Tibial artery (tissue), 4 donors: ENCODE results near the gene TUT1.

Experiments
- DNase-seq, 2 donors: peaks; one replicate each; pipeline ENCODE4 v3.0.0-alpha.2; 2019
- H3K27ac ChIP-seq, 2 donors: fragments of 200-600 bp; sonication (generic) in 1 of 2; 1 replicate in 1 of 2; 2 replicates in 1 of 2; pipeline ENCODE4 v1.5.1; 2018 to 2019; ENCODE audit warnings: mild to moderate bottlenecking in 1 of 2
- H3K27me3 ChIP-seq, 2 donors: fragments of 200-600 bp; sonication (generic) in 1 of 2; one replicate each; pipeline versions ENCODE4 v1.5.1 to v1.6.0; 2016 to 2019
- H3K36me3 ChIP-seq, 3 donors: fragments of 200-600 bp; sonication (generic) in 2 of 3; one replicate each; pipeline ENCODE4 v1.5.1; 2016 to 2019; ENCODE audit warnings: mild to moderate bottlenecking in 2 of 3
- H3K4me1 ChIP-seq, 4 donors: fragments of 200-600 bp; sonication (generic) in 2 of 4; 1 replicate in 3 of 4; 2 replicates in 1 of 4; pipeline ENCODE4 v1.5.1; 2016 to 2019
- H3K4me3 ChIP-seq, 2 donors: fragments of 200-600 bp; sonication (generic) in 1 of 2; 1 replicate in 1 of 2; 2 replicates in 1 of 2; pipeline ENCODE4 v1.5.1; 2018 to 2019; ENCODE audit warnings: mild to moderate bottlenecking in 2 of 2
- H3K9me3 ChIP-seq, 3 donors: fragments of 200-600 bp; sonication (generic) in 1 of 3; one replicate each; pipeline ENCODE4 v1.5.1; 2016 to 2019
- CTCF ChIP-seq, 2 experiments: fragments of 200-600 bp in 1 of 2; fragments of 450-650 bp in 1 of 2; IDR thresholded peaks; one replicate each; pipeline ENCODE4 v1.5.1; 2017 to 2019; ENCODE audit warnings: antibody characterized with exemption in 2 of 2, mild to moderate bottlenecking in 1 of 2, moderate library complexity in 1 of 2
- intact Hi-C: fragments of 100-400 bp; cut with DNase I; formaldehyde crosslinking; loops from one replicate; pipeline ENCODE4 v1.15.0; 2023; ENCODE audit warnings: low total_unique reads

TUT1 gene

GRCh38 chr11:62591448-62592145 lies at the start of gene TUT1:
Gene TUT1 (minus strand): TSS chr11:62591523. CDS start chr11:62591485, 38 bp downstream.
- peak; percentile 98 for DNase-seq

GRCh38 chr11:62632492-62632891 lies 41.2 kb upstream of the TUT1 start:
- TF ChIP-seq CTCF (IDR thresholded peaks at IDR 0.05) = no peak
- H3K27ac ChIP-seq = no peak overlapping the region
- intact Hi-C loops = no loop called here
- peaks cover 80 to 99% (median 95%) of the 10 kb centered on the region in 3 donors for H3K36me3 ChIP-seq
- H3K4me1 ChIP-seq = no peaks in the 10 kb centered on the region
- H3K4me3 ChIP-seq = no peak overlapping the region
- no peak for DNase-seq
- H3K27me3 ChIP-seq = no peaks in the 10 kb centered on the region
- no peaks in the 10 kb centered on the region for H3K9me3 ChIP-seq

More at GRCh38 chr11:62591448-62592145, at the start of gene TUT1:
- peak within 1 kb of the TSS; percentile 89 to 97 for H3K27ac ChIP-seq
- TF ChIP-seq CTCF (IDR thresholded peaks at IDR 0.05) = no peak
- H3K4me1 ChIP-seq = peaks cover 0 to 30% (median 19%) of the 10 kb centered on the region in 4 donors
- H3K9me3 ChIP-seq = no peaks in the 10 kb centered on the region
- peak within 1 kb of the TSS; percentile 69 to 89 for H3K4me3 ChIP-seq
- no peaks in the 10 kb centered on the region for H3K27me3 ChIP-seq
- H3K36me3 ChIP-seq = peaks cover 35 to 56% (median 50%) of the 10 kb centered on the region in 3 donors
- intact Hi-C loops = loop anchor here (10.0 kb wide), 1 partner anchor 47 kb away; the partner anchor contains the start of gene AHNAK

- no peak for DNase-seq
- Histone ChIP-seq H3K9me3 (no peaks in the 10 kb centered on the region), H3K27me3 (no peaks in the 10 kb centered on the region), H3K36me3 (peaks cover 70 to 82% (median 78%) of the 10 kb centered on the region in 3 donors), H3K4me3 (no peak overlapping the region), H3K4me1 (peaks cover 0 to 1% (median 0%) of the 10 kb centered on the region in 4 donors), H3K27ac (no peak overlapping the region)
- intact Hi-C loops = no loop called here
- no peak for TF ChIP-seq CTCF (IDR thresholded peaks at IDR 0.05)
Measured at GRCh38 chr11:62627713-62628112, 36.4 kb upstream of the TUT1 start.

GRCh38 chr11:62622476-62623089 lies 31.3 kb upstream of the TUT1 start:
- Histone ChIP-seq H3K27me3 (no peaks in the 10 kb centered on the region), H3K4me3 (peak overlapping the region; percentile 79 to 80), H3K9me3 (no peaks in the 10 kb centered on the region), H3K27ac (peak overlapping the region; percentile 83 to 87), H3K36me3 (peaks cover 25 to 32% (median 28%) of the 10 kb centered on the region in 3 donors), H3K4me1 (peaks cover 0 to 23% (median 15%) of the 10 kb centered on the region in 4 donors)
- intact Hi-C loops = no loop called here
- DNase-seq = no peak
- no peak for TF ChIP-seq CTCF (IDR thresholded peaks at IDR 0.05)

- peak; percentile 98 to 99 for DNase-seq
- intact Hi-C loops = no loop called here
- Histone ChIP-seq H3K9me3 (no peaks in the 10 kb centered on the region), H3K4me1 (peaks cover 0 to 23% (median 15%) of the 10 kb centered on the region in 4 donors), H3K36me3 (peaks cover 18 to 32% (median 21%) of the 10 kb centered on the region in 3 donors), H3K27ac (peak within 1 kb of the TSS; percentile 83 to 87), H3K27me3 (no peaks in the 10 kb centered on the region), H3K4me3 (peak within 1 kb of the TSS; percentile 79 to 80)
- peak in 1 of 2 experiments; percentile 31 for TF ChIP-seq CTCF (IDR thresholded peaks at IDR 0.05)
Measured at GRCh38 chr11:62621567-62622470, 30.5 kb upstream of the TUT1 start, which contains the start of gene B3GAT3. Gene B3GAT3 (minus strand): TSS chr11:62621986. CDS start chr11:62621947, 39 bp downstream.
